HepG2 (cell line): ENCODE results near the gene MYH10. TPM values are rescaled to one million over a fixed set of nuclear protein-coding genes. Genes with fewer than 3 reads are reported as not detected.

Source experiments
- ATAC-seq: fragments of 200-7000 bp; cut with Tn5 transposase; 3 replicates; pipeline ENCODE4 v1.9.1; 2020; ENCODE audit warnings: mild to moderate bottlenecking, moderate library complexity
- BruUV-seq: library from RNA; stranded (reverse); fragments of 400-500 nt; replicated peaks from 2 replicates; lab custom pipeline; 2021; lab: Mats Ljungman, UMichigan
- CTCF ChIA-PET: fragments of 300-600 bp; formaldehyde crosslinking; extraction: SDS; loops from one replicate; lab custom pipeline; 2021; ENCODE audit warnings: low total read pairs, inconsistent platforms, low intra/inter-chr PET ratio; lab: Yijun Ruan, JAX
- POLR2A ChIA-PET: fragments of 350-600 bp; sonication (Branson Sonifier 250); formaldehyde crosslinking; loops from one replicate; lab custom pipeline; 2020; ENCODE audit warnings: antibody characterized with exemption, inconsistent platforms; lab: Yijun Ruan, JAX
- DNase-seq: peaks from one replicate; pipeline ENCODE4 v3.0.0-alpha.2; 2015; ENCODE audit warnings: low spot score
- FAIRE-seq: peaks from 3 replicates; lab custom pipeline; 2011; peaks lifted over from hg19 to GRCh38; lab: Jason Lieb, UNC
- H2AFZ ChIP-seq: one replicate; pipeline ENCODE4 v1.6.1; 2011; ENCODE audit warnings: low read length, inconsistent platforms
- H3K27ac ChIP-seq: fragments of 300-600 bp; 3 replicates; pipeline ENCODE4 v1.8.0; 2011; ENCODE audit warnings: mixed run types, mild to moderate bottlenecking, mixed read lengths, low read length, inconsistent platforms; ENCODE audit not compliant: insufficient read depth; ENCODE audit errors: extremely low read length
- H3K27me3 ChIP-seq, 2 experiments: fragments of 200-600 bp in 1 of 2; 2 replicates in 1 of 2; 3 replicates in 1 of 2; pipeline versions ENCODE4 v1.6.0 to v1.8.0; 2011; ENCODE audit warnings: low read length in 2 of 2, mild to moderate bottlenecking in 2 of 2, moderate library complexity in 2 of 2, inconsistent platforms in 1 of 2; ENCODE audit not compliant: insufficient read depth in 2 of 2, control insufficient read depth in 1 of 2
- H3K36me3 ChIP-seq, 2 experiments: fragments of 200-600 bp in 1 of 2; replicated peaks in 1 of 2; 2 replicates in 1 of 2; 3 replicates in 1 of 2; pipeline versions ENCODE4 v1.5.1 to v1.8.0; 2011; ENCODE audit warnings: low read length in 2 of 2, inconsistent platforms in 1 of 2; ENCODE audit not compliant: insufficient read depth in 2 of 2, control insufficient read depth in 1 of 2
- H3K4me1 ChIP-seq: 2 replicates; pipeline ENCODE4 v1.5.1; 2012; ENCODE audit warnings: low read length, inconsistent platforms; ENCODE audit not compliant: insufficient read depth
- H3K4me2 ChIP-seq: 2 replicates; pipeline ENCODE4 v1.6.0; 2011; ENCODE audit warnings: low read depth, low read length, inconsistent platforms
- H3K4me3 ChIP-seq, 3 experiments: fragments of 200-600 bp in 1 of 3; sonication (generic), shearing (Covaris generic) in 1 of 3; replicated peaks in 1 of 3; 2 replicates each; pipeline ENCODE4 v1.5.1; 2011 to 2016; ENCODE audit warnings: low read length in 3 of 3, inconsistent platforms in 2 of 3, low read depth in 2 of 3, mild to moderate bottlenecking in 2 of 3, control low read depth in 1 of 3, mixed read lengths in 1 of 3; ENCODE audit not compliant: insufficient read depth in 1 of 3
- H3K79me2 ChIP-seq: one replicate; pipeline ENCODE4 v1.6.1; 2011; ENCODE audit warnings: low read length, inconsistent platforms; ENCODE audit not compliant: insufficient read depth
- H3K9ac ChIP-seq: 2 replicates; pipeline ENCODE4 v1.6.0; 2011; ENCODE audit warnings: mild to moderate bottlenecking, low read depth, low read length, inconsistent platforms; ENCODE audit not compliant: insufficient read depth
- H3K9me3 ChIP-seq: 2 replicates; pipeline ENCODE4 v1.5.1; 2012; ENCODE audit warnings: mild to moderate bottlenecking, low read length
- H4K20me1 ChIP-seq: 2 replicates; pipeline ENCODE4 v1.6.0; 2011; ENCODE audit warnings: inconsistent platforms, mild to moderate bottlenecking, low read length, moderate library complexity; ENCODE audit not compliant: insufficient read depth
- DDIT3 ChIP-seq: sonication (generic); formaldehyde crosslinking; IDR thresholded peaks from 2 replicates; pipeline ENCODE4 v1.4.0; 2020; ENCODE audit warnings: mild to moderate bottlenecking, missing genetic modification reagents
- FOXO1 ChIP-seq: sonication (generic); formaldehyde crosslinking; IDR thresholded peaks from 2 replicates; pipeline ENCODE4 v1.4.0; 2020; ENCODE audit warnings: missing genetic modification reagents
- MTF2 ChIP-seq: sonication (generic); formaldehyde crosslinking; IDR thresholded peaks from 2 replicates; pipeline ENCODE4 v1.5.0; 2020; ENCODE audit warnings: missing genetic modification reagents, borderline replicate concordance
- NFKB2 ChIP-seq: sonication (generic); formaldehyde crosslinking; IDR thresholded peaks from 2 replicates; pipeline ENCODE4 v1.4.0; 2020; ENCODE audit warnings: missing genetic modification reagents, borderline replicate concordance
- PAWR ChIP-seq: sonication (generic); formaldehyde crosslinking; IDR thresholded peaks from 2 replicates; pipeline ENCODE4 v1.4.0; 2020; ENCODE audit warnings: missing genetic modification reagents, mild to moderate bottlenecking, borderline replicate concordance
- RNF2 ChIP-seq: fragments of 450-650 bp; conservative IDR thresholded peaks from 2 replicates; pipeline ENCODE4 v1.6.1; 2016; ENCODE audit warnings: low read depth
- SAFB2 ChIP-seq: sonication (generic); formaldehyde crosslinking; IDR thresholded peaks from 2 replicates; pipeline ENCODE4 v1.5.1; 2020; ENCODE audit warnings: missing genetic modification reagents, low read depth, mild to moderate bottlenecking, borderline replicate concordance
- SALL2 ChIP-seq: sonication (generic); formaldehyde crosslinking; IDR thresholded peaks from 2 replicates; pipeline ENCODE4 v1.8.1; 2023; ENCODE audit warnings: mild to moderate bottlenecking, missing genetic modification reagents, inconsistent platforms
- SMAD3 ChIP-seq: sonication (generic); formaldehyde crosslinking; IDR thresholded peaks from 2 replicates; pipeline ENCODE4 v1.4.0; 2020; ENCODE audit warnings: missing genetic modification reagents
- SNAI1 ChIP-seq: sonication (generic); formaldehyde crosslinking; IDR thresholded peaks from 2 replicates; pipeline ENCODE4 v1.5.0; 2020; ENCODE audit warnings: mild to moderate bottlenecking, missing genetic modification reagents, borderline replicate concordance
- ZBTB25 ChIP-seq: IDR thresholded peaks from 2 replicates; pipeline ENCODE4 v1.6.1; 2018; ENCODE audit warnings: missing genetic modification reagents
- ZNF205 ChIP-seq: IDR thresholded peaks from 2 replicates; pipeline ENCODE4 v1.6.1; 2018; ENCODE audit warnings: missing biosample characterization, missing genetic modification reagents
- ZNF430 ChIP-seq: sonication (generic); formaldehyde crosslinking; IDR thresholded peaks from 2 replicates; pipeline ENCODE4 v1.9.0; 2021; ENCODE audit warnings: mild to moderate bottlenecking, missing genetic modification reagents
- WGBS: methylation state at CpG from one replicate; pipeline ENCODE4 v1.1.6; 2017; ENCODE audit warnings: low lambda C conversion rate; 5-methylcytosine and 5-hydroxymethylcytosine counted together
- in situ Hi-C: cut with HindIII; loops from 2 replicates; pipeline ENCODE4 v1.10.0; 2017; ENCODE audit warnings: low pct_unique_long_range_greater_than_20kb; ENCODE audit not compliant: extremely low pct_ligation_motif_present
- intact Hi-C: fragments of 100-400 bp; cut with micrococcal nuclease; formaldehyde crosslinking; loops from one replicate; pipeline ENCODE4 v1.10.0; 2022; ENCODE audit not compliant: unreplicated experiment
- polyA plus RNA-seq, 8 experiments: library from polyadenylated mRNA; depleted of rRNA in 3 of 8; stranded (reverse) in 7 of 8; unstranded in 1 of 8; fragments of >200 nt; fragmentation: Illumina TruSeq in 4 of 8; extraction: Trizol in 4 of 8; gene quantifications; 2 replicates each; pipeline versions ENCODE4 v1.2.1 to v1.2.3, GENCODE V29; 2011 to 2016; ENCODE audit warnings: low read depth in 4 of 8, missing spikeins in 1 of 8, mixed read lengths in 1 of 8; ENCODE audit not compliant: insufficient read depth in 1 of 8
- total RNA-seq, 5 experiments: library from RNA; depleted of rRNA; stranded (reverse); fragments of >200 nt; fragmentation: Illumina TruSeq; extraction: Trizol; gene quantifications; 2 replicates each; pipeline ENCODE4 v1.2.3, GENCODE V29; 2016; ENCODE audit warnings: low read depth in 1 of 5
- TF ChIP-seq, protein P1 (sequence below): sonication (generic); formaldehyde crosslinking; IDR thresholded peaks from 2 replicates; pipeline ENCODE4 v1.5.0; 2020; ENCODE audit warnings: mild to moderate bottlenecking, missing genetic modification reagents

The MYH10 gene
- total and polyA plus RNA-seq, 2 of the 13 experiments (the other 11 are each of a cell fraction or from before 2014, with no cell fraction given): 43.4 to 68.6 TPM

DNA sequence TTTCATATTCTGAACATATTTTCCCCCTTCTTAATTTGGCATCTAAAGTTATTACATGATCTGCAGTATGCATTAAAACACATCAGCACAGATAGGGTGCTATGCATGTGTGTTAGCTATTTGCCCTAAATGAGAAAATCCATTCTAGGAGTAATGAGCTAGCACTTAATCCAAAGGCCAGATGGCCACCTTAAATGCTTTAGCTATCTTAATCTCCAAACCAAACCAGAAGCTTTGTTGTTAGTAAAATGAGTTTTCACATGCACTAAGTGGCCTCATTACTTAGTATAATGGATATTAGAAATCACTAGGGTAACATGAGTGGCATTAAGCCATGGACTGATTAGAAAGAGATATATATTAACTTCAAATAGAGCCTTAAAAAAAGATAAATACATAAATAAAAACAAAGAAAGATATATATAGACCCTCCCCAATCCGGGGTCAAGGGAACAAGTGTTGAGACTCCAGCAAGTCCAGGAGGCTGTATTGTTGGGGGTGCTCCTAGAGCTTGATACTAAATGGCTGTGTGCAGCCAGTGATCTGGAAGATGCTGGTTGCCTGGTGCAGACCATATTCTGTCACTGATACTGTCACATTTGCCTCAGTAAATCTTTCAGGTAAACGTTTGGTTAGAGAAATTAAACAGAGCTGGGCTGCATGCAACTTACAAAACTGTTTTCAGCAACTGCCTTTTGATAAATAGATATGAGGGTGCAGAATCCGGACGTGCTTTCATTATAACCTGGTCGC is 67.3 kb downstream of the MYH10 start:
- POLR2A ChIA-PET: no interaction called here
- CTCF ChIA-PET: no interaction called here

More for the DNA sequence above, 67.3 kb downstream of the MYH10 start:
- H3K27ac ChIP-seq: no peak overlapping the region
- H3K9me3 ChIP-seq: no peaks in the 10 kb centered on the region
- peaks cover 14 to 45% of the 10 kb centered on the region in 2 experiments for H3K36me3 ChIP-seq
- H3K4me2 ChIP-seq: no peak overlapping the region
- FAIRE-seq: no peak
- in situ Hi-C loops: no loop called here
- H3K27me3 ChIP-seq: no peaks in the 10 kb centered on the region
- no peak overlapping the region for H3K9ac ChIP-seq
- intact Hi-C loops: no loop called here
- no peak overlapping the region for H2AFZ ChIP-seq
- H3K4me3 ChIP-seq: no peak overlapping the region
- no peak for ATAC-seq
- no peak for DNase-seq
- no peaks in the 10 kb centered on the region for H3K79me2 ChIP-seq
- no peaks in the 10 kb centered on the region for H3K4me1 ChIP-seq
- 91% methylated on average over 5 of the region's 5 CpGs for WGBS
- TF ChIP-seq DDIT3 (no peak), RNF2 (no peak), SNAI1 (CRISPR knock-in tag) (no peak), SMAD3 (CRISPR knock-in tag) (no peak), ZNF205 (CRISPR knock-in tag) (no peak), ZNF430 (CRISPR knock-in tag) (no peak), SAFB2 (no peak), PAWR (CRISPR knock-in tag) (no peak), SALL2 (no peak), ZBTB25 (CRISPR knock-in tag) (no peak), MTF2 (CRISPR knock-in tag) (no peak), NFKB2 (CRISPR knock-in tag) (no peak), FOXO1 (CRISPR knock-in tag) (no peak)
- TF ChIP-seq, protein P1, sequence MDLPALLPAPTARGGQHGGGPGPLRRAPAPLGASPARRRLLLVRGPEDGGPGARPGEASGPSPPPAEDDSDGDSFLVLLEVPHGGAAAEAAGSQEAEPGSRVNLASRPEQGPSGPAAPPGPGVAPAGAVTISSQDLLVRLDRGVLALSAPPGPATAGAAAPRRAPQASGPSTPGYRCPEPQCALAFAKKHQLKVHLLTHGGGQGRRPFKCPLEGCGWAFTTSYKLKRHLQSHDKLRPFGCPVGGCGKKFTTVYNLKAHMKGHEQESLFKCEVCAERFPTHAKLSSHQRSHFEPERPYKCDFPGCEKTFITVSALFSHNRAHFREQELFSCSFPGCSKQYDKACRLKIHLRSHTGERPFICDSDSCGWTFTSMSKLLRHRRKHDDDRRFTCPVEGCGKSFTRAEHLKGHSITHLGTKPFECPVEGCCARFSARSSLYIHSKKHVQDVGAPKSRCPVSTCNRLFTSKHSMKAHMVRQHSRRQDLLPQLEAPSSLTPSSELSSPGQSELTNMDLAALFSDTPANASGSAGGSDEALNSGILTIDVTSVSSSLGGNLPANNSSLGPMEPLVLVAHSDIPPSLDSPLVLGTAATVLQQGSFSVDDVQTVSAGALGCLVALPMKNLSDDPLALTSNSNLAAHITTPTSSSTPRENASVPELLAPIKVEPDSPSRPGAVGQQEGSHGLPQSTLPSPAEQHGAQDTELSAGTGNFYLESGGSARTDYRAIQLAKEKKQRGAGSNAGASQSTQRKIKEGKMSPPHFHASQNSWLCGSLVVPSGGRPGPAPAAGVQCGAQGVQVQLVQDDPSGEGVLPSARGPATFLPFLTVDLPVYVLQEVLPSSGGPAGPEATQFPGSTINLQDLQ: no peak
- TF ChIP-seq, all 625 proteins: peak for 0
- BruUV-seq: no TSS peak
- no peaks in the 10 kb centered on the region for H4K20me1 ChIP-seq
